ENCODE measurements around the gene AFF3.

Gene AFF3

GRCh38 chr2:100142393-100142792, at the start of gene AFF3:
Gene AFF3 (minus strand): TSS chr2:100142590. CDS start chr2:100104454, 38,136 bp downstream.
- Histone ChIP-seq H3K9me3 (ENCODE audit: low read length) (no peaks in the 10 kb centered on the region), H3K36me3 (ENCODE audit: insufficient read depth, low read length) (peaks cover 49% of the 10 kb centered on the region), H3F3A (ENCODE audit: insufficient read depth, low read length) (no peaks in the 10 kb centered on the region), H3K9ac (ENCODE audit: low read length) (peak within 1 kb of the TSS; percentile 96), H4K20me1 (ENCODE audit: insufficient read depth, low read length) (no peaks in the 10 kb centered on the region), H3K27me3 (ENCODE audit: insufficient read depth, low read length) (no peaks in the 10 kb centered on the region), H3K4me2 (ENCODE audit: low read length) (peak within 1 kb of the TSS; percentile 95), H3K9me2 (ENCODE audit: low read depth, low read length) (no peaks in the 10 kb centered on the region), H2AFZ (ENCODE audit: low read length) (no peak within 1 kb of the TSS), H3K4me3 (ENCODE audit: low read depth, low read length, poor library complexity, severe bottlenecking) (peak within 1 kb of the TSS; percentile 84), H3K79me2 (ENCODE audit: insufficient read depth, low read length) (peaks cover 53% of the 10 kb centered on the region), H3K27ac (ENCODE audit: low read depth, low read length, poor library complexity, severe bottlenecking) (peak within 1 kb of the TSS; percentile 97), H3K4me1 (ENCODE audit: insufficient read depth, low read length, severe bottlenecking) (peaks cover 70% of the 10 kb centered on the region)
- TF ChIP-seq CTCF (IDR thresholded peaks at IDR 0.05; ENCODE audit: low read length) (no peak; the same call in 1 of the 2 replicates), EZH2 (IDR thresholded peaks at IDR 0.05; ENCODE audit: borderline replicate concordance, low read length) (no peak)

- Histone ChIP-seq H3K9me3 (ENCODE audit: low read length) (0 out of 2 replicates have a peak, but pooled peaks cover 3% of the 10 kb centered on the region), H3K4me1 (ENCODE audit: insufficient read depth, low read length, severe bottlenecking) (no peaks in the 10 kb centered on the region), H3K9me2 (ENCODE audit: low read depth, low read length) (no peaks in the 10 kb centered on the region), H3F3A (ENCODE audit: insufficient read depth, low read length) (no peaks in the 10 kb centered on the region), H3K27me3 (ENCODE audit: insufficient read depth, low read length) (peaks cover 12% of the 10 kb centered on the region; the same call in 1 of the 2 replicates), H3K79me2 (ENCODE audit: insufficient read depth, low read length) (no peaks in the 10 kb centered on the region), H3K4me3 (ENCODE audit: low read depth, low read length, poor library complexity, severe bottlenecking) (no peak overlapping the region), H3K4me2 (ENCODE audit: low read length) (no peak overlapping the region), H4K20me1 (ENCODE audit: insufficient read depth, low read length) (no peaks in the 10 kb centered on the region), H3K36me3 (ENCODE audit: insufficient read depth, low read length) (no peaks in the 10 kb centered on the region), H2AFZ (ENCODE audit: low read length) (no peak overlapping the region), H3K27ac (ENCODE audit: low read depth, low read length, poor library complexity, severe bottlenecking) (no peak overlapping the region), H3K9ac (ENCODE audit: low read length) (no peak overlapping the region)
- TF ChIP-seq EZH2 (IDR thresholded peaks at IDR 0.05; ENCODE audit: borderline replicate concordance, low read length) (no peak), CTCF (IDR thresholded peaks at IDR 0.05; ENCODE audit: low read length) (no peak)
Observed at GRCh38 chr2:100189387-100189786, 47.0 kb upstream of the AFF3 start.

- no peak overlapping the region for H3K4me2 ChIP-seq (ENCODE audit: low read length)
- peaks cover 2% of the 10 kb centered on the region for H3K4me1 ChIP-seq (ENCODE audit: insufficient read depth, low read length, severe bottlenecking)
- H3K36me3 ChIP-seq (ENCODE audit: insufficient read depth, low read length), result no peaks in the 10 kb centered on the region
- H4K20me1 ChIP-seq (ENCODE audit: insufficient read depth, low read length), result no peaks in the 10 kb centered on the region
- no peaks in the 10 kb centered on the region for H3K9me2 ChIP-seq (ENCODE audit: low read depth, low read length)
- H2AFZ ChIP-seq (ENCODE audit: low read length), result no peak overlapping the region
- peaks cover 7% of the 10 kb centered on the region; the same call in 1 of the 2 replicates for H3K27me3 ChIP-seq (ENCODE audit: insufficient read depth, low read length)
- TF ChIP-seq EZH2 (IDR thresholded peaks at IDR 0.05; ENCODE audit: borderline replicate concordance, low read length) (no peak), CTCF (IDR thresholded peaks at IDR 0.05; ENCODE audit: low read length) (no peak)
- no peak overlapping the region for H3K9ac ChIP-seq (ENCODE audit: low read length)
- H3F3A ChIP-seq (ENCODE audit: insufficient read depth, low read length), result no peaks in the 10 kb centered on the region
- no peak overlapping the region for H3K27ac ChIP-seq (ENCODE audit: low read depth, low read length, poor library complexity, severe bottlenecking)
- H3K79me2 ChIP-seq (ENCODE audit: insufficient read depth, low read length), result no peaks in the 10 kb centered on the region
- H3K9me3 ChIP-seq (ENCODE audit: low read length), result no peaks in the 10 kb centered on the region
- H3K4me3 ChIP-seq (ENCODE audit: low read depth, low read length, poor library complexity, severe bottlenecking), result no peak overlapping the region
Observed at GRCh38 chr2:100188326-100188725, 45.9 kb upstream of the AFF3 start.

Measured in OCI-LY1 (cell line).